ENCODE data around the gene ZBTB16.

DNA sequence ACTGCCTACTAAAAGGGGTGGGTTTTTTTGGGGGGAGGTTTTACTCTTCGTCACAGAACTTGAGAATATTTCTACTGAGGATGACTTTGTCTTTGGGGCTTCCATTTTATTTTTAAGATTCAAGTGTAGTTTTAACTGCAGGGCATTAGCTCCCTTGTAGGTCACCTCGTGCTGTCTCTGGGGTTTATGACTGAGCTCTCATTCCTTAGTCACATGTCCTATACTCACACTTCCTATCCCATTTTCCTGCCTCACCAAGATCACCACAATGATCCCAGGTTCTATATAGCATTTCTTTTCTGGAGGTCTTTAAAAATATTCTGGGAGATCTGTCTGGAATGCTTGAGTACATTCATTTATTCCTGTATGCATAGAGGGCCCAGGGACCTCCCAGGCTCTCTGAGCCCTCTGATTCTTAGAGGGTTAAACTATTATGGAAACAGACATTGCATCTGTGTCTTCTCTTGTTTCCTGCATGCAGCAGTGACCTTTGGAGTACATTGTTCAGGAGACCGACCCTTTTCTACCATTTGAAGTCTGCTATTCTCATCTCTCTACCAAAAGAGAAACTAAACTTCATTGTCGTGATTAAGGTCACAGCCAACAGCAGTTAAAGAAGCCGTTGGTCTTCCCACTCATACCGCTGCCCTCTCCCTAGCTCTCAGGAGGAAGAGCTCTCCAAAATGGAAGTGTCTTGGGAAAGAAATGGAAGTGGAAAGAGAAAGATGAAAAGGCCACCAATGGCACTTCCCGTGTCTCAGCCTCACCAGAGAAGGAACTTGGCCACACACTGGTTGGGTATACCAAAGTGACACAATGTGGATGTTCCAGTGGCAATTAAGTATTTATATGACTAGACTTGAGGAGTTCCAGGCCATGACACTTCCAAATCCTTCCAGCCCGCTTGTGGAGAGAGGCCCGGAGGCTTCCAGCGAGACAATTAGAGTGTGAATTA is 77.5 kb downstream of the ZBTB16 start:
- TF ChIP-seq, protein P1, sequence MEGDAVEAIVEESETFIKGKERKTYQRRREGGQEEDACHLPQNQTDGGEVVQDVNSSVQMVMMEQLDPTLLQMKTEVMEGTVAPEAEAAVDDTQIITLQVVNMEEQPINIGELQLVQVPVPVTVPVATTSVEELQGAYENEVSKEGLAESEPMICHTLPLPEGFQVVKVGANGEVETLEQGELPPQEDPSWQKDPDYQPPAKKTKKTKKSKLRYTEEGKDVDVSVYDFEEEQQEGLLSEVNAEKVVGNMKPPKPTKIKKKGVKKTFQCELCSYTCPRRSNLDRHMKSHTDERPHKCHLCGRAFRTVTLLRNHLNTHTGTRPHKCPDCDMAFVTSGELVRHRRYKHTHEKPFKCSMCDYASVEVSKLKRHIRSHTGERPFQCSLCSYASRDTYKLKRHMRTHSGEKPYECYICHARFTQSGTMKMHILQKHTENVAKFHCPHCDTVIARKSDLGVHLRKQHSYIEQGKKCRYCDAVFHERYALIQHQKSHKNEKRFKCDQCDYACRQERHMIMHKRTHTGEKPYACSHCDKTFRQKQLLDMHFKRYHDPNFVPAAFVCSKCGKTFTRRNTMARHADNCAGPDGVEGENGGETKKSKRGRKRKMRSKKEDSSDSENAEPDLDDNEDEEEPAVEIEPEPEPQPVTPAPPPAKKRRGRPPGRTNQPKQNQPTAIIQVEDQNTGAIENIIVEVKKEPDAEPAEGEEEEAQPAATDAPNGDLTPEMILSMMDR (IDR thresholded peaks at IDR 0.05): no peak
- TF ChIP-seq ZFX (IDR thresholded peaks at IDR 0.05; ENCODE audit: borderline replicate concordance): no peak
